ENCODE results near the gene NOTUM.

DNA sequence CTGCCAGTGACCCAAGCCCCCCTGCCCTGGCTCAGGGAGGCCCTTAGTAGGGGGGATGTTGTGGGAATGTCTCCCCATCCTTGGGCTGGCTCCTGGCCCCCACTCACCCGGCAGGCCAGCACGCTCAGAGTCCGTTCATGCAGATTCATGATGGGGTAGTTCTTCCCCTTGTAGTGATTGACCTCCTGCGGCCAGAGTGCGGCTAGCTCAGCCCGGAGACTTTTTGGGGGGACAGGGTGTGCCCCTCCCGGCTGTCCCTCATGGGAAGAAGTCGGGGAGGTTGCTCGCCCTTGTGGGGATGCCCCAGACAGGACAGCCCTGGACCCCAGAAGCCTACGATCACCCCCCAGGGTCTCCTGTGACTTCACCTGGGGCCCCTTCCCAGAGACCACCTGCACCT lies 55.0 kb downstream of the NOTUM start:
- no peak for TF ChIP-seq EZH2 (IDR thresholded peaks at IDR 0.05; ENCODE audit: low read length, unreplicated experiment)
- TF ChIP-seq, protein P1, sequence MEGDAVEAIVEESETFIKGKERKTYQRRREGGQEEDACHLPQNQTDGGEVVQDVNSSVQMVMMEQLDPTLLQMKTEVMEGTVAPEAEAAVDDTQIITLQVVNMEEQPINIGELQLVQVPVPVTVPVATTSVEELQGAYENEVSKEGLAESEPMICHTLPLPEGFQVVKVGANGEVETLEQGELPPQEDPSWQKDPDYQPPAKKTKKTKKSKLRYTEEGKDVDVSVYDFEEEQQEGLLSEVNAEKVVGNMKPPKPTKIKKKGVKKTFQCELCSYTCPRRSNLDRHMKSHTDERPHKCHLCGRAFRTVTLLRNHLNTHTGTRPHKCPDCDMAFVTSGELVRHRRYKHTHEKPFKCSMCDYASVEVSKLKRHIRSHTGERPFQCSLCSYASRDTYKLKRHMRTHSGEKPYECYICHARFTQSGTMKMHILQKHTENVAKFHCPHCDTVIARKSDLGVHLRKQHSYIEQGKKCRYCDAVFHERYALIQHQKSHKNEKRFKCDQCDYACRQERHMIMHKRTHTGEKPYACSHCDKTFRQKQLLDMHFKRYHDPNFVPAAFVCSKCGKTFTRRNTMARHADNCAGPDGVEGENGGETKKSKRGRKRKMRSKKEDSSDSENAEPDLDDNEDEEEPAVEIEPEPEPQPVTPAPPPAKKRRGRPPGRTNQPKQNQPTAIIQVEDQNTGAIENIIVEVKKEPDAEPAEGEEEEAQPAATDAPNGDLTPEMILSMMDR (conservative IDR thresholded peaks at IDR 0.05; ENCODE audit: low read depth, low read length) = no peak
- TF ChIP-seq EZH2phosphoT487 (IDR thresholded peaks at IDR 0.05; ENCODE audit: borderline replicate concordance, low read length) = no peak
